Inferior parietal cortex (tissue), 1 donor: ENCODE data around the gene FXYD5.
"Not testable (repeated sequence)": the region's sequence is repeated elsewhere in the genome, so short reads cannot be mapped to it uniquely, and the experiment has no call there.

Experiments used
- DNase-seq: peaks from one replicate; pipeline ENCODE4 v3.0.0-alpha.2; 2016; ENCODE audit errors: extremely low spot score

FXYD5 gene

DNA sequence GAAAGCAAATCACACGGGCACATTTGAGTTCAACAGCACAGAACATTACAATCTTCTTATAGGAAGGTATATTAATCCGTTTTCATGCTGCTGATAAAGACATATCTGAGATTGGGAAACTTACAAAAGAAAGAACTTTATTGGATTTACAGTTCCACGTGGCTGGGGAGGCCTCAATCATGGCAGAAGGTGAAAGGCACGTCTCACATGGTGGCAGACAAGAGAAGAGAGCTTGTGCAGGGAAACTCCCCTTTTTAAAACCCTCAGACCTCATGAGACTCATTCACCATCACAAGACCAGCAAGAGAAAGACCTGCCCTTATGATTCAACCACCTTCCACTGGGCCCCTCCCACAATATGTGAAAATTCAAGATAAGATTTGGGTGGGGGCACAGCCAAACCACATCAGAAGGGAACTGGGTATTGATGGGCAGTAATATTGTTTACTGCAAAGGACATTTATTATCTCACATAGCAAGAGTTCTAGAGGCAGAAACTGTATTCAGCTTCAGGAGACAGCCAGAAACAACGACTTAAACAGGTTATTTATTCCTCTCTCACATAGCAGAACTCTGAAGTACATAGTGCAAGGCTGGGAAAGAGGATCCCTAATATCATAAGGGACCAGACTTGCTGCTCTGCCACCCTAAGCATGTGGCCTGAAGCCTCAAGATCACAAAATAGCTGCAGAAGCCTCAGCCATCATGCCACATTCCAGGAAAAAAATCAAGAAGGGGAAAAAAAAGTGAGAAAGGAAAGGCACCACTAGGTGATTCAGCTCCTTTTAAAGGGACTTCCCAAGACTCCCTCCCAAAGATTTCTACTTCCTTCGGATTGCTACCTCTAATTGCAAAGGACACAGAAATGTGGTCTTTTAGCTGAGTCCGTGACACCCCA is 23.1 kb downstream of the FXYD5 start:
- DNase-seq: no peak

GRCh38 chr19:35178701-35179100 is 24.2 kb downstream of the FXYD5 start:
- DNase-seq: no peak

DNA sequence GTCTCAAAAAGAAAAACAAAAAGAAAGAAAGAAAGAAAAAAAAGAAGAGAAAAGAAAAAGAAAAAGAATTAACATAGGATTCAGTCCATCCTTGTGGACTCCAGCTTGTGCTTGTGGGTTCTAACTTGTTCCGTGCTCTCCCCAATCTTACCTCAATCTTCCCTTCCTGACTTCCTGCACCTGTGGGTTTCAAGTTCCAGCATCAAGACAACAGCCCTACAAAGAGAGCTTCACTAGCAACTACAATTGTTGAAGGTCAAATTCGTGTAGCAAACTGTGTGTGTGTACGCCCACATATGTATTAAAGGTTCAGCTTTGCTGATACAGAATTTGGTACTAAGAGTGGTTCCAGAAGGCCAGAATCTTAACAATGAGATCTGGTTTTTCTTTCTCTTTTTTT is 25.3 kb downstream of the FXYD5 start:
- no peak for DNase-seq

DNA sequence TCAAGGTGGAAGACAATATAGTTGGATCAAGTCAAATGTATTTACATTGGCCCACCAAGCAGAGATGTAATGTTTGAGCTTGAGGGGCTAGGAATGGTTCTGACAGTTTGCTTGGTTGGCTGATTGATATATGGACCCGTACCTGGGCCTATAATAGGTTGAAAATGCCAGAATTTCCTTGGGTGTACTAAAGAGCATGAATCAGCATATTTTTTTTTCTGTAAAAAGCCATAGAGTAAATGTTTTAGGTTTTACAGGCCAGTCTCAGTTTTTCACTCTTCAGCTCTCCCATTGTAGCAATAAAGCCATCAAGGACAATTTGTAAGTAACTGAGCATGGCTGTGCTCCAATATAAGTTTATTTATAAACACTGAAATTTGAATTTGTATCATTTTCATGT is 26.9 kb downstream of the FXYD5 start:
- DNase-seq: no peak

DNA sequence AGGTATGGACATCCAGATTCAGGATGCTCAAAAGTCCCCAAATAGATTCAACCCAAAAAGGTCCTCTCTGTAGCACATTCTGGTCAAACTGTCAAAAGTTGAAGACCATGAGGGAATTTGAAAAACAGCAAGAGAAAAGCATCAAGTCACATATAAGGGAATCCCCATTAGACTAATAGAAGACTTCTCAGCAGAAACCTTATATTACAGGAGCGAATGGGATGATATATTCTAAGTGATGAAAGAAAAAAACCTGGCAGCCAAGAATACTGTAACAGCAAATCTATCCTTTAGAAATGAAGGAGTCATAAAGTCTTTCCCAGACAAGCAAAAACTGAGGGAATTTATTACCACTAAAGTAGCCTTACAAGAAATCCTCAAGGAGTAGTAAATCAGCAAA is 29.7 kb downstream of the FXYD5 start:
- no peak for DNase-seq

DNA sequence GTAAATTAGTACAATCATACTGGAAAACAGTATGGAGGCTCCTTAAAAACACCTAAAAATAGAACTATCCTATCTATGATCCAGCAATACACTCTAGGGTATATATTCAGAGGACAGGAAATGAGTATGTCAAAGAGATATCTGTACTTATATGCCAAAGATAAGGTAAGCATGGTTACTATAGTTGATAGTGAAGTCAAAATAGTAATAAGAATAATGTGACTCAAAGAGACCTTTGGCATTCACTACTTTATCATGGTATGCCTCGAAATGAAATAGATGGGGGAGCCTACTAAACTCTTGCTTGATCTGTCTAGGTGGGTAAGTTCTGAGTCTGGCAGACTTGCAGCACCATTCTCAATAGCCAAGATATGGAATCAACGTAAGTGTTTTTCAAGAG is 30.3 kb downstream of the FXYD5 start:
- no peak for DNase-seq

GRCh38 chr19:35194012-35194984 is 39.8 kb downstream of the FXYD5 start:
- DNase-seq: no peak

DNA sequence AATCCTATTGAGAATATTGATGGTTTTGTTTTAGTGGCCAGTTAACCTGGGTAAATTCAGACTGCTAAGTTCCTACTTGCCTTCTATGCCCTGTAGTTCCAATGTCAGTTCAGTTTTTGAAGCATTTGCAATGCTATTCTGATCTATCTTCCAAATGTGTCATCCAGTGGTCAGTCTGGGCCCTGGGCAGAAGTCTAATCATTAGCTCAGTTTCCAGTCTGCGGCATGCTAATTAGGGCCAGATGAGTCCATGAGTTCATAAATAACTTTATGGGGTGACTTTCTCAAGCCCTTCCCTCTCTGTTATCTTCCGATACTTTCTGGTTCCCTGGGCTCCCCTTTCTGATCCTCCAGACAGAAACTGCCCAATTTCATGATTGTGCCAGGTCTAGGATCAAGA is 41.3 kb downstream of the FXYD5 start:
- no peak for DNase-seq

- DNase-seq: not testable (repeated sequence)
Measured at GRCh38 chr19:35196861-35197260, 42.3 kb downstream of the FXYD5 start.

DNA sequence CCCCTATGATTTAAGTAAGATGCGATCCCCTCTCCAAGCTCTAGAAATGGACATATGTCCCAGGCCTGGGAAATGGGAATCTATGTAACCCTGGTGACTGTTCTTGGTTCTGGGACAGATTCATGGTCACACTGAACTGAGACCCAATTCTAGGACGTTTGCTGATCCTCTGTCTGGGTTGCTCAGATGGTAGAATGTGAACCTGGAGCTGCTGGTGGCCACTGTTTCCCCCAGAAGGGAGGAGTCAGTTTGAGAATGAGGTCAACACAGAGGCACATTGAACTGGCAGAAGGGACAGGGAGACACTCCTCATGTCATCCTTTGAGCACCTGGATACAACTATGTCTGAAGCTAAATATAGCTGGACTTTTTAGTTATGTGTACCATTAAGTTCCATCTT is 44.9 kb downstream of the FXYD5 start:
- no peak for DNase-seq

GRCh38 chr19:35202722-35203688 is 48.5 kb downstream of the FXYD5 start:
- no peak for DNase-seq

GRCh38 chr19:35204799-35205732 is 50.5 kb downstream of the FXYD5 start:
- DNase-seq: no peak

- no peak for DNase-seq
Measured at GRCh38 chr19:35205733-35206323, 51.3 kb downstream of the FXYD5 start.

DNA sequence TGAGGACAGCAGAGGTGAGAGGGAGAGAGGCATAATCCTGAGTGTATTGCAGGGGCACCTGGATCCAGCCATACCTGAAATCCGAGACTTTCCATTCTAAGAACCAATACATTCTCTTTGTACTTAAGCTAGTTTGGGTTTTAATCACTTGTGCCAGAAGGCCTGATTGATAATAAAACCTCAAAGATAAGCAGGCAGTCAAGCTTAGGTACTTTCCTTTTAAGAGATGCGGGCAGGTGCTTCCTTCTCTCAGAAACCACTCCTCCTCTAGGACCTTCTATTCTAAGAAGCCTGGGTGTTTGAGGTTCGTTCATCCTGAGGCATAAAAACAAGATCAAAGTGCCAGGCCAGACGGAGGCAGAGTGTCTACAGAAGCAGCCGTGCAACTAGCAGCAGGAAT is 51.8 kb downstream of the FXYD5 start:
- no peak for DNase-seq

- no peak for DNase-seq
Measured at GRCh38 chr19:35206855-35207254, 52.3 kb downstream of the FXYD5 start.

DNA sequence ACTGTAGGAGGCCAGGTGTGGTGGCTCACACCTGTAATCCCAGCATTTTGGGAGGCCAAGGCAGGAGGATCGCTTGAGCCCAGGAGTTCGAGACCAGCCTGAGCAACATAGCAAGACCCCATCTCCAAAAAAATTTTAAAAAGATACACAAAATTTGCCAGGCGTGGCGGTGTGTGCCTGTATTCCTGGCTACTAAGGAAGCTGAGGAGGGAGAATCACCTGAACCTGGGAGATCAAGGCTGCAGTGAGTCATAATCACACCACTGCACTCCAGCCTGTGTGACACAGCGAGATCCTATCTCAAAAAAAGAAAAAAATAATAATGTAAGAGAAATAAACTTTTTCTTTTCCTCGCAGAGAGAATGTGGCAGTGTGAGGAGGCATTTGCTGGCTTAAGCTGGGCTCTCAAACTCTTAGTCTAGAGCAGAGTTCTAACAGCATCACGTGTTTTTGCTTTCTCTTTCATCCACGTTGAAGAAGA is 52.9 kb downstream of the FXYD5 start:
- DNase-seq: no peak

- no peak for DNase-seq
Measured at GRCh38 chr19:35208121-35208520, 53.6 kb downstream of the FXYD5 start.

DNA sequence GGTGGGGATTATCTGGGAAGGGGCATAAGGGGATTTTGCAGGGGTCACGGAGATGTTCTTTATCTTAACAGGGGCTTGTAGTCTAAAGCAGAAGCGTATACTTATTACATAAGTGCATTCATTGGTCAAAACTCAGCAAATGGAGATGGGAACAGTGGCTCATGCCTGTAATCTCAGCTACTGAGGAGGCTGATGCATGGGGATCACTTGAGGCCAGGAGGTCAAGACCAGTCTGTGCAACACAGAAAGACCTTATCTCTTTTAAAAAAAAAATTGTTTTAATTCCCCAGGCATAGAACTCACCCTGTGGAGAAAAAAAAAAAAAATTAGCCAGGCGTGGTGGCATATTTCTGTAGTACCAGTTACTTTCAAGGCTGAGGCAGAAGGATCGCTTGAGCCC is 55.1 kb downstream of the FXYD5 start:
- DNase-seq: no peak

GRCh38 chr19:35211545-35212230 is 57.2 kb downstream of the FXYD5 start:
- no peak for DNase-seq
